Muscle layer of duodenum (tissue), 2 donors: ENCODE measurements around the gene CREB1.
A peak's percentile ranks its signal among the peaks of the same experiment; 100 is the strongest.

Experiments used
- H3K27ac ChIP-seq: one replicate; pipeline ENCODE4 v1.7.0; 2013; ENCODE audit warnings: mild to moderate bottlenecking, low read length
- H3K27me3 ChIP-seq: one replicate; pipeline ENCODE4 v1.7.0; 2013; ENCODE audit warnings: low read depth, mild to moderate bottlenecking, control low read depth, low read length
- H3K36me3 ChIP-seq, 2 donors: one replicate each; pipeline ENCODE4 v1.7.0; 2013; ENCODE audit warnings: low read length in 2 of 2, control low read depth in 1 of 2, mild to moderate bottlenecking in 1 of 2; ENCODE audit not compliant: insufficient read depth in 2 of 2, control insufficient read depth in 1 of 2
- H3K4me1 ChIP-seq, 2 donors: one replicate each; pipeline ENCODE4 v1.7.0; 2013; ENCODE audit warnings: low read length in 2 of 2, mild to moderate bottlenecking in 2 of 2, control low read depth in 1 of 2, moderate library complexity in 1 of 2; ENCODE audit not compliant: insufficient read depth in 2 of 2, control insufficient read depth in 1 of 2
- H3K4me3 ChIP-seq, 2 donors: one replicate each; pipeline ENCODE4 v1.7.0; 2013; ENCODE audit warnings: low read length in 2 of 2, low read depth in 1 of 2, mild to moderate bottlenecking in 1 of 2
- H3K9me3 ChIP-seq, 2 donors: one replicate each; pipeline ENCODE4 v1.7.0; 2013; ENCODE audit warnings: low read length in 2 of 2, control low read depth in 1 of 2, mild to moderate bottlenecking in 1 of 2; ENCODE audit not compliant: control insufficient read depth in 1 of 2
- donor health status: healthy.

CREB1 gene

DNA sequence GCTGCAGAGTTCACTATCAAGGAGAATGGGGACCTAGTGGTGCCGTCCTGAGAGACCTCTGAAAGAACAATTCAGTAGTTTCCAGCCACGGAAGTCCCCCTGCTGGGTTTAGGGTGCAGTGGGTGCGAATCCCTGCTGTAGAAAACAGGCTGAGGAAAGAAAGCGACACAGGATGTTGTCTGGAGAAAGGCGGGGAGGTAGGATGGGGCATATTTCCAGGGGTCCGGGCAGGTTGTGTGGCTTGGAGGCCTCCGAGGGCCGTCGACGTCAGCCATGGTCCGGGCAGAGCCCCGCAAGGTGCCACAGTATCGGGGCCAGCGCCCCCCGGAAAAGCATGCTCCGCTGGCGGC lies 807 bp upstream of the CREB1 start:
- Histone ChIP-seq H3K9me3 (no peaks in the 10 kb centered on the region), H3K4me3 (peak overlapping the region; percentile 73 to 86), H3K36me3 (peaks cover 0 to 3% of the 10 kb centered on the region in 2 donors), H3K4me1 (peaks cover 10 to 22% of the 10 kb centered on the region in 2 donors), H3K27ac (peak overlapping the region; percentile 95), H3K27me3 (no peaks in the 10 kb centered on the region)

DNA sequence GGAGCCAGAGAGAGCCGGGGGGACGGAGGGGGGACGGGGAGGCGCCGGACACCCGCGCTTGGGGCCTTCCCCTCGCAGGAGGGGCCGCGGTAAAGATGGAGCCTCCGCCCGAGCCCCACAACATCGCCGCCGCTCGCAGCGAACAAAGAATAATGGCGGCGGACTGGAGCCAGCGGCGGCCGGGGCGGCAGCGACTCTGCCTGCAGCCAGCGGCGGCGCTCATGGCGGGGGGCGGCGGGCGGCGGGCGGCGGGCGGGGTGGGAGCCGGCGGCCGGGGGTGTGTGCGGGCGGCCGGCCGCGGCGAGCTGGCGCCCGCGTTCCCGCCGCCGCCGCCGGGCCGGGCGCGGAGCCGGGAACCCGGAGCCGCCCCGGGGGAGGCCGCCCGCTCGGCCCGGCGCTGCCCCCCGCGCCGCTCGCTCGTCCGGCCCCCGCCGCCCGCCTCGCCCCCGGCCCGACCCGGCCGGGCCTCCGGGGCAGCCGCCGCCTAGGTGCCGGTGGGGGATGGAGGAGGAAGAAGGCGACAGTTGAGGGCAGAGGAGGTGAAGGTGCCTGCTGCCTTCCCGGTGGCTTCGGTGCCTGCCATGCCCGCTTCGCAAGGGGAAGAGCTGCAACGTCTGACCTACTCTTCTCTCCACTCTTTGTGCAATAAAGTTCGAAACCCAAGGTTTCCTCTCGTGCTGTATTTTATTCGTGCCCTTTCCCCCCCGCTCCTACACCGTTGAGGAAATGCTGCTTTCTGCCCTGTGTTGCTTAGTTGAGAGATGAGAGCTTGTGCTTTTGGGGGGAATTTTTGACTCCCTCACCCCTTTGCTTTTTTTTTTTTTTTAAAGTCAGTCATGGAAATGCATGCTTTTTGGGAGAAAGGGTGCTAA lies 634 bp downstream of the CREB1 start:
- H3K9me3 ChIP-seq, result no peaks in the 10 kb centered on the region
- H3K36me3 ChIP-seq, result peaks cover 0 to 3% of the 10 kb centered on the region in 2 donors
- H3K27me3 ChIP-seq, result no peaks in the 10 kb centered on the region
- H3K4me3 ChIP-seq, result peak overlapping the region; percentile 81 to 90
- H3K4me1 ChIP-seq, result peaks cover 17 to 33% of the 10 kb centered on the region in 2 donors
- H3K27ac ChIP-seq, result peak overlapping the region; percentile 94

DNA sequence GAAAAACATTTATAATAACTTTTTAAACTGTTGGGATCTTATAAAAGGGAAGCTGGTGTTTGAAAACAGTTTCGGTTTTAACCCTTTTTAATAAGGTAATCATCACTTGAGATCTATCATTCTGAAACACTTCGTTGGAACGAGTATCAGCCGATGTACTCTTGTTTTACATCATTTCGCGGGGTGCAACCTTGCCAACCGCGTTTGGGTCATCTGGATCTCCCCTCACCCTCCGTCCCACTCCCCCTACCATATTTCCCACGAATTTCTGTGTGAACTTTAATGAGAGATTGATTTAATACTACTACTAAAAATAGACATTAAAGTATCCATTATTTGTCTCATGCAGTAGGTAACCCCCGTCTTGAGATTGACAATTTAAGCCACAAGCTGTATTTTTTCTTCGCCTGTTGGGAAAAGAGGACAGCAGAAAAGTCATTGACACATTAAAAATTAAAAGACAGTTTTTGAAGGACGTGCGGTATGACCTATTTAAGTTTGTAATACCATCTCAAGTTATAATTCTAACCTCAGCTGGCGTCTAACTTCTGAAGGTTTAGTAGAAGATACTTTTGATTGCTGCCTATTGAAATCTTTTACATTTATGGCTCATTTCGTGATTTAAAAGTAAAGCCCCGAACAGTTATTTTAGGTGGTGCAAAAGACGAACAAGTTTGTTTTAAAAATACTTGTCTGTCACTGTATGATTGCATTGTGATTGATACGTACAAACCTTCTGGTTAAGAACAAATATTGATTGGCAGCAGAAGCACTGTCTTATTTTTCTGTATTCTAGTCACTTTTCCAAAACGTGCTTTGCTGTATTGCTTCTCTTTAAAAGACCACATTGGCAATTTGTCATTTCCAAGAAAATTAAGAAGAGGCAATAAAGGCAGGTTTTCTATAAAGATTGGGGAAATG lies 1.5 kb downstream of the CREB1 start:
- peaks cover 0 to 3% of the 10 kb centered on the region in 2 donors for H3K36me3 ChIP-seq
- H3K4me3 ChIP-seq, result peak overlapping the region; percentile 81 to 90
- peak overlapping the region; percentile 94 for H3K27ac ChIP-seq
- H3K27me3 ChIP-seq, result no peaks in the 10 kb centered on the region
- H3K4me1 ChIP-seq, result peaks cover 17 to 33% of the 10 kb centered on the region in 2 donors
- H3K9me3 ChIP-seq, result no peaks in the 10 kb centered on the region

DNA sequence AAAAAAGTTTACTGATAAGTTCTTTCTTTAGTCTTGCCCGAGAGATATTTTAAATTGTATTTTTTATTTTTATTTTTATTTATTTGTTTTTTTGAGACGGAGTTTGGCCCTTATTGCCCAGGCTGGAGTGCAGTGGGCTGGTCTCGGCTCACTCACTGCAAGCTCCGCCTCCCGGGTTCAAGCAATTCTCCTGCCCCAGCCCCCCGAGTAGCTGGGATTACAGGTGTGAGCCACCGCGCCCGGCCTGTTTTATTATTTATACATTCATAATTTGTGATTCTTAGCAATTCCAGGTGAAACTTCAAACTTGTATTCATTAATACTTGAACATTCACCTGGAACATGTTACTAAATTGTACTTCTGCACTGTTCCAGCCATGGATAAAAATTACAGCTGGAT lies 2.9 kb downstream of the CREB1 start:
- H3K36me3 ChIP-seq, result peaks cover 0 to 3% of the 10 kb centered on the region in 2 donors
- no peak overlapping the region for H3K27ac ChIP-seq
- no peaks in the 10 kb centered on the region for H3K27me3 ChIP-seq
- H3K9me3 ChIP-seq, result no peaks in the 10 kb centered on the region
- no peak overlapping the region for H3K4me3 ChIP-seq
- peaks cover 17 to 33% of the 10 kb centered on the region in 2 donors for H3K4me1 ChIP-seq

DNA sequence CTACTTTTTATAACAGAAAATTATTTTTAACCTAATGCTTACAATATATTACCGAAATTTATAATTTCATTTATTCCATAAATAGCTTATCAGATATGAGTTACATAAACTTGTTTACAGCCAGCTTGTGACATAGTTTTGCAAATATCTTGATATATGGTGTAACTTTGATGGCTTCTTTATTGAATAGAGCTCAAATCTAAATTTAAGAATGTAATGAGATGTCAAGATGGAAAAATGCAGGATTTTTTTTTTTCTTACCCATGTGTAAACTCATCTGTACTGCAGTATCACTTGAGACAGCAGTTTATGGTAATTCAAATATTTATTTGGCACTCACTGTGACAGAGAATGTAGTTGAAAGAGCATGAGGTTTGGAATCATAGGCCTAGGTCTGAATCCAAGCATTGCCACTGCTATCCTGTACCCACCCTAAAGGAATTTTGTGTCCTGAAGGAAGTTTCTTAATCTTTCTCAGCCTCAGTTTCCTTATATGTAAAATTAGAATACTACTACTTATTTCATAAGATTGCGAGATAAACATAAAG lies 3.8 kb downstream of the CREB1 start:
- H3K4me1 ChIP-seq, result peaks cover 17 to 33% of the 10 kb centered on the region in 2 donors
- H3K27ac ChIP-seq, result peak overlapping the region; percentile 3
- peaks cover 0 to 3% of the 10 kb centered on the region in 2 donors for H3K36me3 ChIP-seq
- H3K9me3 ChIP-seq, result no peaks in the 10 kb centered on the region
- no peaks in the 10 kb centered on the region for H3K27me3 ChIP-seq
- no peak overlapping the region for H3K4me3 ChIP-seq

DNA sequence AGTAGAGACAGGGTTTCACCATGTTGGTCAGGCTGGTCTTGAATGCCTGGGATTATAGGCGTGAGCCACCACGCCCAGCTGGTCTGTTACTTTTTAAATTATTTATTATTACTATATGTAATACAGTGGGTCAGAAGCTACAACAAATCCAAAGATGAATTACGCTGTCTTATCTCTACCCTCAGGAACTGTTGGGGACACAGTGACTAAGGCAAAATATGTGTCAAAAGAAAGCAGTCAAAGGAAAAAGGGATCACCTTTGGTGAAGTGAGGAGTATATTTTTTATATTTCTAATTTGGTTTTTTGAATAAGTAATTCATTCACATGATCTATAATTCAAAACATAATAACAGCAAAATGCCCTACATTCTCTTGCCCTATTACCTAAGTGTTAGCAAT lies 4.7 kb downstream of the CREB1 start:
- H3K27ac ChIP-seq, result no peak overlapping the region
- H3K9me3 ChIP-seq, result no peaks in the 10 kb centered on the region
- H3K27me3 ChIP-seq, result no peaks in the 10 kb centered on the region
- H3K4me1 ChIP-seq, result peaks cover 17 to 33% of the 10 kb centered on the region in 2 donors
- peaks cover 0 to 3% of the 10 kb centered on the region in 2 donors for H3K36me3 ChIP-seq
- H3K4me3 ChIP-seq, result no peak overlapping the region

DNA sequence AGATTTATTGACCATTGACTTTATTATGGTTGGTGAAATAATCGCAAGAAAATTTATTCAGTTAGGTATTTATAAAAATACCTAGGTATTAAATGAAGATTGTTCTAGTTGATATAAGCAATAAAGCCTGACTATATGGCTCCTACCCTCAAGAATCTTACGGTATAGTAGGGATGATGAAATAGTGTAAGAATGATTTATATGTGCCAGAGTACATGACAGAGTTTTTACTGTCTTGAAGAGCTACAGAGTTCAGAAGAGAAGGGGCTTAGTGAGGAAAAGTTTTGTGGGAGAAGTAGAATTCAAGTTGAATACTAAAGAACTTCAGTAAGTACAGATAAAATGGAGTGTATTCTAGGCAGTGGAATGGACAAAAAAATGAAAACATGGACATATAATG lies 9.7 kb downstream of the CREB1 start:
- Histone ChIP-seq H3K4me1 (peaks cover 6 to 11% of the 10 kb centered on the region in 2 donors), H3K36me3 (no peaks in the 10 kb centered on the region), H3K4me3 (no peak overlapping the region), H3K9me3 (no peaks in the 10 kb centered on the region), H3K27me3 (no peaks in the 10 kb centered on the region), H3K27ac (no peak overlapping the region)

DNA sequence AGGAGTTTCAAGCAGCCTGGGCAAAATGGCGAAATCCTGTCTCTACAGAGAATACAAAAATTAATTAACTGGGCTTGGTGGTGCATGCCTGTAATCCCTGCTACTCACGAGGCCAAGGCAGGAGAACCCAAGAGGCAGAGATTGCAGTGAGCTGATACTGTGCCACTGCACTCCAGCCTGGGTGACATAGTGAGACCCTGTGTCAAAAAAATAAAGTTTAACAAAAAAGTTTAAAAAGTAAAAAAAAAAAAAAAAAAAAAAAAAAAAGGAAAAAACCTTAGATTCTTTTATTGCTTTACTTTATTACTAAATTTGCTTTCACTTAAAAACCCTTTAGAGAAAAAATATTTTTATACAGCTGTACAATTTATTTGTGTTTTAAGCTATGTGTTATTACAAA lies 10.7 kb downstream of the CREB1 start:
- no peak overlapping the region for H3K27ac ChIP-seq
- no peaks in the 10 kb centered on the region for H3K9me3 ChIP-seq
- H3K4me1 ChIP-seq, result peaks cover 0 to 4% of the 10 kb centered on the region in 2 donors
- no peaks in the 10 kb centered on the region for H3K27me3 ChIP-seq
- H3K36me3 ChIP-seq, result no peaks in the 10 kb centered on the region
- no peak overlapping the region for H3K4me3 ChIP-seq

DNA sequence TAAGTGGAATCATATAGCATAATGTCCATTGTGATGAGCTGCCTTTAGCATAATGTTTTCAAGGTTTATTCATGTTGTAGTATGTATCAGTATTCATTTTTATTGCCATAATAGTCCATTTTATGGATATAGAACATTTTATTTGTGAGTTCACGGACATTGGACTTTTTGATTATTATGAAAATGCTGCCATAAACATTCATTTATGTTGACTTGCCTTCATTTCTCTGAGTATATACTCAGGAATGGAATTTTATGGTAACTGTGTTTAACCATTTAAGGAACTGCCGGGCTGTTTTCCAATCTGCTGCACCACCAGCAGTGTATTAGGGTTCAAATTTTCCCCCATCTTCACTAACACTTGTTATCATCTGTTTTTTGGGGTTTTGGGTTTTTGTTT lies 12.2 kb downstream of the CREB1 start:
- peaks cover 0 to 4% of the 10 kb centered on the region in 2 donors for H3K4me1 ChIP-seq
- H3K36me3 ChIP-seq, result no peaks in the 10 kb centered on the region
- no peak overlapping the region for H3K27ac ChIP-seq
- no peak overlapping the region for H3K4me3 ChIP-seq
- no peaks in the 10 kb centered on the region for H3K9me3 ChIP-seq
- no peaks in the 10 kb centered on the region for H3K27me3 ChIP-seq

DNA sequence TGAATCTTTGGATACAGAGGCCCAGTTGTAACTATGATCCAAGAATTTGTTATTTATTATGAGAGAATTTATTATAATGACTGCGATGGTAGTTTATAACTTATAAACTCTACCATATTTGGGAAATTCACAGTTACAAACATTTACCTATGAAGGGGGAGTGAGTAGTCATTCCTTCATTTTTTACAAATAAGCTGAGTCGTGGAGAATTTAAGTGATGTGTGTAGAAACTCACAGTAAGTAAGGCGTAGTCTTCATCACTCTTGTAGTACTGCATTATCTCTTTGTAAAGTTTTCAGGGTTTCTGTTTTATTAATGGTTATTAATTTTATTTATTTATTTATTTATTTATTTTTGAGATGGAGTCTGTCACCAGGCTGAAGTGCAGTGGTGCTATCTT lies 13.5 kb downstream of the CREB1 start:
- no peaks in the 10 kb centered on the region for H3K9me3 ChIP-seq
- H3K27me3 ChIP-seq, result no peaks in the 10 kb centered on the region
- H3K36me3 ChIP-seq, result no peaks in the 10 kb centered on the region
- no peak overlapping the region for H3K4me3 ChIP-seq
- H3K4me1 ChIP-seq, result peaks cover 0 to 4% of the 10 kb centered on the region in 2 donors
- H3K27ac ChIP-seq, result no peak overlapping the region

DNA sequence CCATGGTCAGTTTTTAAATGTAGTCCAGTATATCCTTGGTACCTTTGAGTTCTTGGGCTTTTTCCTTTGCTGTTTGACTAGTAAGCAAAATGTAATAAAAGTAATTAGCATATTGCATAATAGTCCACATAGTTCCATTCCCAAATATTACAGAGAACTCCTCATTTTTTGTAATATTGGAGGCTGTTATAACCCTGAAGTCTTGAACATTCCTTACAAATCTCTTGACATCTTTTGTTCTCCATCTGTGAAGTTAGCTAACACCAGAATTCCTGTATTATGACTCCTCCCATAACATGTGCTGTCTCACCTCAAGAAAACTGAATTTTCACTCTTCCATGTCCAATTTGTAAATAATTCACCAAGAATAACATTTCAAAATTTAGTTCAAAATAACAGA lies 17.1 kb downstream of the CREB1 start:
- H3K4me3 ChIP-seq, result no peak overlapping the region
- no peaks in the 10 kb centered on the region for H3K27me3 ChIP-seq
- no peaks in the 10 kb centered on the region for H3K36me3 ChIP-seq
- no peak overlapping the region for H3K27ac ChIP-seq
- peaks cover 7 to 14% of the 10 kb centered on the region in 2 donors for H3K4me1 ChIP-seq
- H3K9me3 ChIP-seq, result no peaks in the 10 kb centered on the region
